BLaER1 treated with 17β-estradiol and CSF1 and Interleukin-3, amounts not matched to agents 10 nM and 100 nM (cell line): ENCODE measurements around the gene SLC39A1.
"Not testable (repeated sequence)": the region's sequence is repeated elsewhere in the genome, so short reads cannot be mapped to it uniquely, and the experiment has no call there.

Source experiments
- H3K27ac ChIP-seq, 11 experiments: shearing (Covaris generic); formaldehyde crosslinking; 2 replicates each; pipeline ENCODE4 v1.8.1; 2022
- H3K27me3 ChIP-seq, 11 experiments: shearing (Covaris generic); formaldehyde crosslinking; 2 replicates each; pipeline ENCODE4 v1.8.1; 2022
- H3K36me3 ChIP-seq, 11 experiments: shearing (Covaris generic); formaldehyde crosslinking; 2 replicates each; pipeline ENCODE4 v1.8.1; 2022
- H3K4me1 ChIP-seq, 10 experiments: shearing (Covaris generic); formaldehyde crosslinking; 2 replicates each; pipeline ENCODE4 v1.8.1; 2022
- H3K4me2 ChIP-seq, 11 experiments: shearing (Covaris generic); formaldehyde crosslinking; 2 replicates each; pipeline ENCODE4 v1.8.1; 2022
- H3K4me3 ChIP-seq, 10 experiments: shearing (Covaris generic); formaldehyde crosslinking; 2 replicates each; pipeline ENCODE4 v1.8.1; 2022
- H3K9ac ChIP-seq, 11 experiments: shearing (Covaris generic); formaldehyde crosslinking; 2 replicates each; pipeline ENCODE4 v1.8.1; 2022
- H3K9me3 ChIP-seq, 11 experiments: shearing (Covaris generic); formaldehyde crosslinking; replicated peaks in 1 of 11; 2 replicates each; pipeline ENCODE4 v1.8.1; 2022
- H4K20me1 ChIP-seq, 11 experiments: shearing (Covaris generic); formaldehyde crosslinking; 2 replicates each; pipeline ENCODE4 v1.8.1; 2022
- Cebpa-rat ChIP-seq, 11 experiments: shearing (Covaris generic); IDR thresholded peaks; 2 replicates each; pipeline ENCODE4 v1.8.1; 2022

The SLC39A1 gene, protein sequence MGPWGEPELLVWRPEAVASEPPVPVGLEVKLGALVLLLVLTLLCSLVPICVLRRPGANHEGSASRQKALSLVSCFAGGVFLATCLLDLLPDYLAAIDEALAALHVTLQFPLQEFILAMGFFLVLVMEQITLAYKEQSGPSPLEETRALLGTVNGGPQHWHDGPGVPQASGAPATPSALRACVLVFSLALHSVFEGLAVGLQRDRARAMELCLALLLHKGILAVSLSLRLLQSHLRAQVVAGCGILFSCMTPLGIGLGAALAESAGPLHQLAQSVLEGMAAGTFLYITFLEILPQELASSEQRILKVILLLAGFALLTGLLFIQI

DNA sequence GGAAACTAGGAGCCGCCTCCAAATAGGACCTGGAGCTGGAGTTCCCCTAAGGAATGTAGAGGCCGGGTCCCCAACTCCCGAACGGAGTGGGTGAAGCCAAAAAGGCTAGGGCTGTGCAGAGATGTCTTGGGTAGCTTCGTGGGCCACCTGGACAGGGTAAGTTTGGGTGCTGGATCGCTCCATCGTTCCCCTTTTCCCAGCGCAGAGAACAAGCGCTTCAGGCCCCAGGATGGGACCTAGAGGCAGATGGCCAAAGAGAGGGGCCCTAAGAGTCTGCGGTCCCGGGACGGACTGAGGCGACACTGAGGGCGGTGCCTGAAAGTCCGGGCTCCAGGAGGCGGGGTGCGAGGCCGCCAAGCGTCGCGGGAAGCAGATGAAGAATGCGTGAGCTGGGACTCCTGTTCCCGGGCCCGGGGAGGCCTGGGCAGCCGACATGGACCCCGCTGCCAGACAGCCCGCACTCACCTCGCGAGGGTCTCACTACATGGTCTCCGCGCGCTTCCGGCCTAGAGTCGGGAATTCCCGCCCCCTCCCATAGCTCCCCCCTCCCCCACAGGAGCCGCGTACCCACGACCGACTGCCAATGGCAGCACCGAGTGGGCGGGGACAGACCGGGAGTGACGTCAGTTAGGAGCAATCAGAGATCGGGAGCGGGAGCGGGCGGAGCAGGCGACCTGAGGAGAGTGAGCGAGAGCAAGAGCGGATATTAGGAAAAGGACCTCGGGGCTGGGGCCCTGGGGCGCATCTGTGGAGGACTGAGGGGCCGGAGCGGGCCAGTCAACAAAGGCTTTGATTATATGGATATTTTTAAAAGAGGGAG, at the start of gene SLC39A1:
TSS of gene SLC39A1 (minus strand) at position 508 of the 820 bp plus-strand sequence. CDS start 822 bp downstream, outside the sequence.
- Histone ChIP-seq H3K4me3 (peak within 1 kb of the TSS; percentile 64 to 85 (median 71)), H3K27me3 (no peaks in the 10 kb centered on the region), H3K36me3 (peaks cover 13 to 26% (median 17%) of the 10 kb centered on the region in 11 experiments; a peak in 21 of 22 replicates), H3K9me3 (no peaks in the 10 kb centered on the region), H3K4me2 (peak within 1 kb of the TSS; percentile 90 to 100 (median 99)), H3K9ac (peak within 1 kb of the TSS; percentile 81 to 96 (median 87)), H3K27ac (peak within 1 kb of the TSS; percentile 72 to 93 (median 91)), H4K20me1 (peaks cover 0 to 17% (median 0%) of the 10 kb centered on the region in 11 experiments; a peak in 3 of 22 replicates), H3K4me1 (peaks cover 63 to 80% (median 72%) of the 10 kb centered on the region in 10 experiments)
- TF ChIP-seq Cebpa-rat (IDR thresholded peaks at IDR 0.05) = no peak

- H3K4me3 ChIP-seq, H3K4me2 ChIP-seq, H3K27me3 ChIP-seq, H3K4me1 ChIP-seq, H4K20me1 ChIP-seq, H3K36me3 ChIP-seq, H3K9me3 ChIP-seq, H3K27ac ChIP-seq, H3K9ac ChIP-seq: not testable (repeated sequence)
Observed at GRCh38 chr1:154012543-154012942, 49.2 kb upstream of the SLC39A1 start.

DNA sequence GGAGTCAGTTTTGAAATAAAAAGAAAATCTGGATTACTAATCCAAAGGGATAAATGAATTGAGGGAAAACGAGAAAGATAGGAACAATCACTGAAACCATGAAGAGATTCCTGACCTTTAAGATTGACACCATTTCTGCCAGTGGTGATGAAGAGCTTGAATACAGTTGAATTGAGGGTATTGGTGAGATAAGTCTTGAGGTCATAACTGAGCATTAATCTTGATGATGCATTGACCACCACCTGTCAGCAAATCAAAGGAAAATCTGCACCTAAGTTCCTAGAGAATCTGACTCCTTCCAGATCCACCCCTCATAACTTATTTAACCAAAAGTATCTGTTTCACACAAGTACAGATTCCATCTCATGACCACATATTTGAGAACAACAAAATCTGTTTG, 48.8 kb upstream of the SLC39A1 start:
- H4K20me1 ChIP-seq = no peaks in the 10 kb centered on the region

GRCh38 chr1:154006136-154006535, 42.8 kb upstream of the SLC39A1 start:
- no peak overlapping the region for H3K4me2 ChIP-seq
- H3K9me3 ChIP-seq = no peaks in the 10 kb centered on the region
- no peaks in the 10 kb centered on the region for H3K27me3 ChIP-seq
- no peak overlapping the region for H3K4me3 ChIP-seq
- H3K9ac ChIP-seq = no peak overlapping the region
- H3K4me1 ChIP-seq = no peaks in the 10 kb centered on the region
- peaks cover 0 to 3% (median 0%) of the 10 kb centered on the region in 11 experiments; a peak in 1 of 22 replicates for H3K36me3 ChIP-seq
- H4K20me1 ChIP-seq = no peaks in the 10 kb centered on the region
- no peak overlapping the region for H3K27ac ChIP-seq
- no peak for TF ChIP-seq Cebpa-rat (IDR thresholded peaks at IDR 0.05)

More for the DNA sequence above, 48.8 kb upstream of the SLC39A1 start:
- H3K4me3 ChIP-seq = no peak overlapping the region
- no peak for TF ChIP-seq Cebpa-rat (IDR thresholded peaks at IDR 0.05)
- no peak overlapping the region for H3K27ac ChIP-seq
- no peak overlapping the region for H3K9ac ChIP-seq
- H3K4me2 ChIP-seq = no peak overlapping the region
- H3K4me1 ChIP-seq = no peaks in the 10 kb centered on the region; a peak in 1 of 20 replicates
- no peaks in the 10 kb centered on the region for H3K36me3 ChIP-seq
- no peaks in the 10 kb centered on the region for H3K27me3 ChIP-seq
- no peaks in the 10 kb centered on the region for H3K9me3 ChIP-seq

DNA sequence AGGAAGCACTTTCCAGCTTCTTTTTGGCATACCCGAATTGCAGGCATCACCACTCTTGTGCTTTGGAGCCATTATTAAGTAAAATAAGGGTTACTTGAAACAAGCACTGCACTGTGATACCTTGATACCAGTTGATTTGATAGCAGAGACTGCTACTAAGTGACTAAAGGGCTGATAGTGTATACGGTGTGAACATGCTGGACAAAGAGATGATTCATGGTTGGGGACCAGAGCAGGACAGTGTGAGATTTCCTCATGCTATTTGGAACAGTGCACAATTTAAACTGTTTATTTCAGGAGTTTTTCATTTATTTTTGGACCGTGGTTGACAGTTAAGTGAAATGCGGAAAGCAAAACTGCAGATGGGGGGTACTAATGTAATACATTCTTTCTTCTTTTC, 37.1 kb upstream of the SLC39A1 start:
- peaks cover under 1 to 7% (median 5%) of the 10 kb centered on the region in 11 experiments; a peak in 14 of 22 replicates for H3K36me3 ChIP-seq
- no peaks in the 10 kb centered on the region for H3K9me3 ChIP-seq
- H3K4me2 ChIP-seq = no peak overlapping the region; a peak in 2 of 22 replicates
- H3K4me3 ChIP-seq = no peak overlapping the region
- TF ChIP-seq Cebpa-rat (IDR thresholded peaks at IDR 0.05) = no peak
- no peaks in the 10 kb centered on the region for H3K27me3 ChIP-seq
- no peak overlapping the region for H3K9ac ChIP-seq
- H3K27ac ChIP-seq = no peak overlapping the region
- H4K20me1 ChIP-seq = peaks cover 0 to 11% (median 0%) of the 10 kb centered on the region in 11 experiments; a peak in 3 of 22 replicates
- peaks cover 0 to 7% (median 0%) of the 10 kb centered on the region in 10 experiments; a peak in 4 of 20 replicates for H3K4me1 ChIP-seq

- H3K9ac ChIP-seq, H3K27me3 ChIP-seq, H3K9me3 ChIP-seq, H3K27ac ChIP-seq, H3K4me2 ChIP-seq, H3K4me3 ChIP-seq: not testable (repeated sequence)
- Histone ChIP-seq H4K20me1 (peaks cover 12 to 47% (median 30%) of the 10 kb centered on the region in 11 experiments; a peak in 16 of 22 replicates), H3K36me3 (peaks cover 34 to 42% (median 40%) of the 10 kb centered on the region in 11 experiments), H3K4me1 (peaks cover 11 to 36% (median 22%) of the 10 kb centered on the region in 10 experiments)
Observed at GRCh38 chr1:153996882-153997281, 33.5 kb upstream of the SLC39A1 start.

DNA sequence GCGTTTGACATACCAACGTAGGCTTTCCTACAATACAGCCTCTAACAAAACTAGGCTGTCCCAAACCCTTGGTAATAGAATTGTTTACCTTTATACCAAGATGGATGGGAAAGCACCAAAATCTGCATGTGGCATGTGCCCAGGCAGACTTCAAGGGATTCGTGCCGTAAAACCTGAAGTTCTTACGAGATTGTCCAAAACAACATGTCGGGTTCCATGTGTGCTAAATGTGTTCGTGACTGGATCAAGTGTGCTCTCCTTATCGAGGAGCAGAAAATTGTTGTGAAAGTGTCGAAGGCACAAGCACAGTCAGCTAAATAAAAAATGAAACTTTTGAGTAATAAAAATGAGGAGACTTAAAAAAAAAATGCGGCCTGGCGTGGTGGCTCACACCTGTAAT, 32.3 kb upstream of the SLC39A1 start:
- Histone ChIP-seq H3K4me2 (no peak overlapping the region), H3K9me3 (no peaks in the 10 kb centered on the region), H3K4me1 (peaks cover 17 to 39% (median 26%) of the 10 kb centered on the region in 10 experiments), H3K9ac (no peak overlapping the region), H4K20me1 (peaks cover 15 to 49% (median 34%) of the 10 kb centered on the region in 11 experiments; a peak in 16 of 22 replicates), H3K36me3 (peaks cover 37 to 50% (median 46%) of the 10 kb centered on the region in 11 experiments), H3K27ac (no peak overlapping the region), H3K4me3 (no peak overlapping the region), H3K27me3 (no peaks in the 10 kb centered on the region)
- TF ChIP-seq Cebpa-rat (IDR thresholded peaks at IDR 0.05) = no peak

DNA sequence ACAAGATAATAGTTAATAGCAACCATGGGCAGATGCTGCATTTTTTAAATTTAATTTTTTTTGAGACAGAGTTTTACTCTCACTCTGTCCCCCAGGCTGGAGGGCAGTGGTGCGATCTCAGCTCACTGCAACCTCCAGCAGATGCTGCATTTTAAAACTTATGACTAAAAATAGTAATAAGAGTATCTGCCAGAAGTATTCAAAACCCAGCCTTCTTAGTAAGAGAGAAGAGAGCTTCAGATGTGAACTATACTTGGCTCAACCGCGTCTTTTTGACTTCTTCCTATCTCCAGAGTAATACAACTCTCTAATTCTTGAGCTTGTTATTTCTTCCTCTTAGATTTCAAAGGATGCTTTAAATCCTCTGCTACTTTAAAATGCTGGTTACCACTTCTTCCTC, 31.9 kb upstream of the SLC39A1 start:
- TF ChIP-seq Cebpa-rat (IDR thresholded peaks at IDR 0.05) = no peak
- H3K27ac ChIP-seq = no peak overlapping the region
- no peak overlapping the region for H3K4me2 ChIP-seq
- H3K9me3 ChIP-seq = no peaks in the 10 kb centered on the region
- H3K36me3 ChIP-seq = peaks cover 37 to 50% (median 46%) of the 10 kb centered on the region in 11 experiments
- H3K27me3 ChIP-seq = no peaks in the 10 kb centered on the region
- no peak overlapping the region for H3K9ac ChIP-seq
- H3K4me3 ChIP-seq = no peak overlapping the region
- H3K4me1 ChIP-seq = peaks cover 18 to 37% (median 26%) of the 10 kb centered on the region in 10 experiments
- H4K20me1 ChIP-seq = peaks cover 15 to 49% (median 34%) of the 10 kb centered on the region in 11 experiments; a peak in 16 of 22 replicates

DNA sequence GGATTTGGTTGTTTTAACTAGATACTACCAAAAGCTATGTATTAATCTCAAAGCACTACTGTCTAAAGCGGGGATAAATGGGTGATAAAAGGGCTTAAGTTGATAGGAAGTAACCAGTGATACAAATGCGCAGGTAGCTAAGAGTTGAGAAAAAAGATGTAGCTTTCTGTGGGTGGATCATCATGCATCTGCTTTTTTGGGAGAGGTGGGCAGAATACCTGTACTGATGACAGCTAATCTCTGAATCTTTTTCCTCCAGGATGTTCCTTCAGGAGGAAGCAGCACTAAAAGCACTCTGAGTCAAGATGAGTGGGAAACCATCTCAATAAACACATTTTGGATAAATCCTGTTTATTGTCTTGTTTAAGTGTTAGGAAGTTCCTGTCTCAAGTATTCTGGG, 28.5 kb upstream of the SLC39A1 start:
- H3K27me3 ChIP-seq = no peaks in the 10 kb centered on the region
- no peaks in the 10 kb centered on the region for H3K9me3 ChIP-seq
- peak overlapping the region; percentile 88 to 99 (median 95) for H3K9ac ChIP-seq
- peak overlapping the region; percentile 86 to 98 (median 95) for H3K4me2 ChIP-seq
- H3K27ac ChIP-seq = peak overlapping the region in 10 of 11 experiments; percentile 92 to 99 (median 94); a peak in 20 of 22 replicates
- peak overlapping the region; percentile 73 to 93 (median 80) for H3K4me3 ChIP-seq
- peaks cover 15 to 49% (median 34%) of the 10 kb centered on the region in 11 experiments; a peak in 16 of 22 replicates for H4K20me1 ChIP-seq
- H3K4me1 ChIP-seq = peaks cover 39 to 62% (median 46%) of the 10 kb centered on the region in 10 experiments
- peaks cover 37 to 50% (median 46%) of the 10 kb centered on the region in 11 experiments for H3K36me3 ChIP-seq
- no peak for TF ChIP-seq Cebpa-rat (IDR thresholded peaks at IDR 0.05)
